T-helper 2 cell treated with Interferon-gamma antibody and Interleukin-4, amounts not matched to agents 5 μg/mL and 100 μg/mL, for 36 hours (primary cell): ENCODE measurements around the gene SHISAL1.

Experiments
- DNase-seq: peaks from one replicate; pipeline ENCODE4 v3.0.0; 2021; ENCODE audit warnings: low spot score
- H3K27ac Mint-ChIP-seq: one replicate; pipeline ENCODE4 v1.8.0; 2021; ENCODE audit warnings: mild to moderate bottlenecking, mixed read lengths
- H3K27me3 Mint-ChIP-seq: one replicate; pipeline ENCODE4 v1.8.0; 2021; ENCODE audit warnings: low read depth, mixed read lengths
- H3K36me3 Mint-ChIP-seq: one replicate; pipeline ENCODE4 v1.8.0; 2021; ENCODE audit warnings: low read depth, mixed read lengths
- H3K4me1 Mint-ChIP-seq: one replicate; pipeline ENCODE4 v1.8.0; 2021; ENCODE audit warnings: low read depth, mixed read lengths
- H3K4me3 Mint-ChIP-seq: one replicate; pipeline ENCODE4 v1.8.0; 2022; ENCODE audit warnings: mild to moderate bottlenecking, moderate library complexity, mixed read lengths
- H3K9me3 Mint-ChIP-seq: one replicate; pipeline ENCODE4 v1.8.0; 2021; ENCODE audit warnings: mixed read lengths

Gene SHISAL1

DNA sequence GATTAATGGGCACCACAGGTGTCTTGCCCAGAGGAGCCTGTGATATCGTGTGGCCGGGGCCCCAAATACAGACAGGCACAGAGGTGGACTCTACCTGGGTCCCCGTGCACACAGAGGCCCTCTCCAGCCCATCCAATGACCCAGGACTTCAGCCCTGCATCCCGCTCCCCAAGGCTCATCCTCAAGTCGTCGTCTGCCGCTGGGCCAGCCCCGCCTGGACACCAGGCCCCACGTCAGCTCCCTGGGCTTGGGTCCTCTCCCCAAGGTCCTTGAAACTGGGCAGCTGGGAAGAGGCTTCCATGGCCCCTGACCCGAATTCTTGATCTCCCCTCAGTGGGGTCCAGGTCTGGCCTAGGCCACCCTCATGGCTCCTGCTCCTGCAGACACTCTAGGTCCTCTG is 20.2 kb downstream of the SHISAL1 start:
- no peak for DNase-seq
- Mint-ChIP-seq H3K9me3 (no peaks in the 10 kb centered on the region), H3K27ac (no peak overlapping the region), H3K27me3 (no peaks in the 10 kb centered on the region), H3K36me3 (no peaks in the 10 kb centered on the region), H3K4me3 (no peak overlapping the region), H3K4me1 (no peaks in the 10 kb centered on the region)

DNA sequence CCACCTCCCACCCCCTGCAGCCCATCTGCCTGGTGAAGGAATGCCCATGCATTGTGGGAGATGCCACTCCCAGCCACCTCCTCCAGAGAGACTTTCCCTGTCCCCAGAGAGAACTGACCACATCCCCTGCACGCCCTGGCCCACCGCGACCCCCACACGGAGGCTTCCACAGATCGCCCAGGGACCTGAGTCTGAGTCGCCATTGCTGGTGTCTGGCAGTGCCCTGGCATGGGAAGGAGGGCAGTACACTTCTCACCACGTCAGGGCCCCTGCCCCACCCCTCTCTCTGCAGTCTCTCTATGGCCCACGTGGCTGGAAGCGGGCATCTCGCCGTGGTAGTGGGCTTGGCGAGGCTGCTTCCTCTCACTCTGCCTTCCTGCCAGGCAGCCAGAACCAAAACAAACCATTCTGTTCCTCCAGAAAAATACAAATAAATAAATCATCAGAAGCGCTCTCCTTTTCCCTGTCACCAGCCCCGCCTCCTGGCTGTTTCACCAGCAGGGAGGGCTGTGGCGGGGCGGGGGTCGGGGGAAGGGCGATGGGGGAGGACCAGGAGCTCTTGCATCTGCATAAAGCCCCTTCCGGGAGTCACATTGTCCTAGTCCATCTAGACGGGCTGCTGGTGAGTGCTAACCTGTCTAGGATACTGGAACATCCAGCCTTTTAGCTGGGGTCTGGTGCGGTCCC is 20.9 kb downstream of the SHISAL1 start:
- no peak overlapping the region for H3K27ac Mint-ChIP-seq
- no peak overlapping the region for H3K4me3 Mint-ChIP-seq
- no peaks in the 10 kb centered on the region for H3K4me1 Mint-ChIP-seq
- H3K36me3 Mint-ChIP-seq = no peaks in the 10 kb centered on the region
- no peaks in the 10 kb centered on the region for H3K9me3 Mint-ChIP-seq
- H3K27me3 Mint-ChIP-seq = no peaks in the 10 kb centered on the region
- DNase-seq = no peak

GRCh38 chr22:44291265-44291664 is 21.5 kb downstream of the SHISAL1 start:
- H3K27me3 Mint-ChIP-seq = no peaks in the 10 kb centered on the region

GRCh38 chr22:44289414-44290171 is 23.2 kb downstream of the SHISAL1 start:
- H3K36me3 Mint-ChIP-seq = no peaks in the 10 kb centered on the region
- no peaks in the 10 kb centered on the region for H3K27me3 Mint-ChIP-seq
- DNase-seq = no peak
- no peak overlapping the region for H3K27ac Mint-ChIP-seq
- no peak overlapping the region for H3K4me3 Mint-ChIP-seq
- no peaks in the 10 kb centered on the region for H3K4me1 Mint-ChIP-seq
- no peaks in the 10 kb centered on the region for H3K9me3 Mint-ChIP-seq

More at GRCh38 chr22:44291265-44291664, 21.5 kb downstream of the SHISAL1 start:
- Mint-ChIP-seq H3K27ac (no peak overlapping the region), H3K36me3 (no peaks in the 10 kb centered on the region), H3K9me3 (no peaks in the 10 kb centered on the region), H3K4me1 (no peaks in the 10 kb centered on the region), H3K4me3 (no peak overlapping the region)
- no peak for DNase-seq

GRCh38 chr22:44288913-44289312 is 23.8 kb downstream of the SHISAL1 start:
- H3K36me3 Mint-ChIP-seq = no peaks in the 10 kb centered on the region
- no peaks in the 10 kb centered on the region for H3K9me3 Mint-ChIP-seq
- DNase-seq = no peak
- no peaks in the 10 kb centered on the region for H3K27me3 Mint-ChIP-seq
- no peak overlapping the region for H3K4me3 Mint-ChIP-seq
- no peaks in the 10 kb centered on the region for H3K4me1 Mint-ChIP-seq
- H3K27ac Mint-ChIP-seq = no peak overlapping the region

- Mint-ChIP-seq H3K4me1 (no peaks in the 10 kb centered on the region), H3K27me3 (no peaks in the 10 kb centered on the region), H3K27ac (no peak overlapping the region), H3K4me3 (no peak overlapping the region), H3K9me3 (no peaks in the 10 kb centered on the region), H3K36me3 (no peaks in the 10 kb centered on the region)
- DNase-seq = no peak
Observed at GRCh38 chr22:44287741-44288140, 25.0 kb downstream of the SHISAL1 start.

DNA sequence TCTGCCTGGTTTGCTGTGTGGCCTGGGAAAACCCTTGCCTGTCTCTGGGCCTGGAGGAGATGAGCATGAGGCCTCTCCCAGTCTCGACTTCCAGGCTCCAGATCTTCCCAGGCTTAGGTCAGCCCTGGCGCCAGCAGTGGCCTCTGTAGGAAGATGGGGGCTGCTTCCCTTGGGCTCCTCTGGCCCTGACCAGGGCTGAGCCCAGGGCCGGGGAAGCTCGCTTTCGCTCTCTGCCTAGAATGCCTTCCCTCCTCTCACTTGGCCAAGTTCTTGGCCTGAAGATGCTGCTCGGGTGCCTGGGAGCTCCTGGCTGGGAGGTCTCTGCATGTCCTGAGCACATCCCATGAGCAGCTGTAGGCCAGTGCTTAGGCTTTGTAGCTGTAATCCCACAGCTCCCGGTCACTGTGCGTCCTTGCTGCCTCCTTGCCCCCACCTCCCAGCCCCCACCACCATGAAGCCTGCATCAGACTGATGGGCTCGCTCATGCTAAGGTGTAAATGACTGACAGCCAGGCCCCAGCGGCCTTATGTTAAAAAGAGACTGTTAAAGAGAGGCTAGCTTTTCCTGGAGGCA is 25.5 kb downstream of the SHISAL1 start:
- DNase-seq = no peak
- H3K27ac Mint-ChIP-seq = no peak overlapping the region
- no peaks in the 10 kb centered on the region for H3K4me1 Mint-ChIP-seq
- no peaks in the 10 kb centered on the region for H3K36me3 Mint-ChIP-seq
- H3K27me3 Mint-ChIP-seq = no peaks in the 10 kb centered on the region
- H3K9me3 Mint-ChIP-seq = no peaks in the 10 kb centered on the region
- H3K4me3 Mint-ChIP-seq = no peak overlapping the region

- no peaks in the 10 kb centered on the region for H3K9me3 Mint-ChIP-seq
- H3K4me1 Mint-ChIP-seq = no peaks in the 10 kb centered on the region
- DNase-seq = no peak
- no peaks in the 10 kb centered on the region for H3K36me3 Mint-ChIP-seq
- H3K4me3 Mint-ChIP-seq = no peak overlapping the region
- H3K27ac Mint-ChIP-seq = no peak overlapping the region
- H3K27me3 Mint-ChIP-seq = no peaks in the 10 kb centered on the region
Observed at GRCh38 chr22:44286646-44287045, 26.1 kb downstream of the SHISAL1 start.

DNA sequence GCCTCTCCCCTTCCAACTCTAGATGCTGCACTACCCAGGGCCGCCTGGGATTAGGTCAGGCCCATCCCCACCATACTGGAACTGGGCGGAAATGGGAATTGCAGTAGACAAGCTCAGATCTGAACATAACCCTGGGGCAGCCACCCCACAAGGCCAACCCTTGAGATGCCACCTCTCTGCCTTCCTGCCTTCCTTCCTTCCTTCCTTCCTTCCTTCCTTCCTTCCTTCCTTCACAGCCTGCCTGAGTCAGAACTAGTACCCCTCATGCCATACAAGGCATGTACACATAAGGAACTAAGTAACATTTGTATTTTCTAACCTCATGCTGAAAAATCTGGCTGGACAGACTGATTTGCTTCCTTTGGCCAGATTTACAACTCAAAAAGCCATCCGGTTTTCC is 28.0 kb downstream of the SHISAL1 start:
- DNase-seq = no peak
- Mint-ChIP-seq H3K9me3 (no peaks in the 10 kb centered on the region), H3K4me3 (no peak overlapping the region), H3K4me1 (no peaks in the 10 kb centered on the region), H3K27ac (no peak overlapping the region), H3K36me3 (no peaks in the 10 kb centered on the region), H3K27me3 (no peaks in the 10 kb centered on the region)

GRCh38 chr22:44281768-44282637 is 30.7 kb downstream of the SHISAL1 start:
- Mint-ChIP-seq H3K4me1 (no peaks in the 10 kb centered on the region), H3K4me3 (no peak overlapping the region), H3K27ac (no peak overlapping the region), H3K27me3 (no peaks in the 10 kb centered on the region), H3K9me3 (no peaks in the 10 kb centered on the region), H3K36me3 (no peaks in the 10 kb centered on the region)
- no peak for DNase-seq

DNA sequence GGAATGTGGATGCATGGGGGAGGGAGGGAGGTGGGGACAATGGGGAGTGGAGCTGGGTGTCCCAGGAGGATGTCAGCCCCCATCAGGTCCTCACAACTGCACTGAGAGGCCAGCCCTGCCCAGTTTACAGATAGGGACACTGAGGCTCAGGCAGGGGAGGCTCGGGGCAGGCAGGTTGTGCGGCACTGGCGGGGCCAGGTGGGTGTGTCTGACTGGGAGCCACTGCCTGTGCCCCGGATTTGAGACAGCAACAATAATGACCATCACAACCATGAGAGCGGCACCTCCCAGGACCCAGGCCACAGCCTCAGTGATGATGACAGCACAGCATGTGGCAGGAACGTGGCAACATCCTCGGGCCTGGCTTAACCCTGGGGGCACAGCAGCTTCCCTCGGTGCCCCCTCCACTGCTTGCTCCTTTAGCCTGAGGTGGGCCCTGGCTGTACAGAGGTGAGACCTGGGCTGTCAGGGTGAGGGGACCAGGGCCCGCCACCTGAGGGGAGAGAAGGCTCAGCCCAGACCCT is 32.0 kb downstream of the SHISAL1 start:
- no peak for DNase-seq
- no peak overlapping the region for H3K4me3 Mint-ChIP-seq
- no peaks in the 10 kb centered on the region for H3K27me3 Mint-ChIP-seq
- H3K4me1 Mint-ChIP-seq = no peaks in the 10 kb centered on the region
- no peak overlapping the region for H3K27ac Mint-ChIP-seq
- H3K36me3 Mint-ChIP-seq = no peaks in the 10 kb centered on the region
- H3K9me3 Mint-ChIP-seq = no peaks in the 10 kb centered on the region

DNA sequence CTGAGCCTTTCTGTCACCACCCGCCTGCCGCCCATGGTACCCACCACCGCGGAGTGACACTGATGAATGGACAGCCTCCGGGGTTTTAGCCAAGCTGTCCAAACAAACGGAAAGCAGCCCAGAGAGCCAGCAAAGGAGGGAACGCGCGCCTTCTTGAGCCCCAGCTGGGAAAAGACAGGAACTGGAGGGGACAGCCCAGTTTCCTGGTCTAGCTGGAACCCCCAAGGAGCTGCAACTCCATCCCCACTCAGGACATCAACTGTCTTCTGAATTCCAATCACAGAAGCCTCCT is 33.7 kb downstream of the SHISAL1 start:
- Mint-ChIP-seq H3K27ac (no peak overlapping the region), H3K9me3 (no peaks in the 10 kb centered on the region), H3K27me3 (no peaks in the 10 kb centered on the region), H3K4me1 (no peaks in the 10 kb centered on the region), H3K4me3 (no peak overlapping the region), H3K36me3 (no peaks in the 10 kb centered on the region)
- no peak for DNase-seq

- Mint-ChIP-seq H3K4me1 (no peaks in the 10 kb centered on the region), H3K27ac (no peak overlapping the region), H3K27me3 (no peaks in the 10 kb centered on the region), H3K36me3 (no peaks in the 10 kb centered on the region), H3K4me3 (no peak overlapping the region), H3K9me3 (no peaks in the 10 kb centered on the region)
- no peak for DNase-seq
Observed at GRCh38 chr22:44278243-44279068, 34.3 kb downstream of the SHISAL1 start.
